ENCODE measurements around the gene ZNF212. TPM values are rescaled to one million over a fixed set of nuclear protein-coding genes. Genes with fewer than 3 reads are reported as not detected.
"Not testable (repeated sequence)": the region's sequence is repeated elsewhere in the genome, so short reads cannot be mapped to it uniquely, and the experiment has no call there.

The ZNF212 gene
- total RNA-seq, 6 experiments from 2014 or later: 2.6 to 5.9 (median 4.7) TPM

DNA sequence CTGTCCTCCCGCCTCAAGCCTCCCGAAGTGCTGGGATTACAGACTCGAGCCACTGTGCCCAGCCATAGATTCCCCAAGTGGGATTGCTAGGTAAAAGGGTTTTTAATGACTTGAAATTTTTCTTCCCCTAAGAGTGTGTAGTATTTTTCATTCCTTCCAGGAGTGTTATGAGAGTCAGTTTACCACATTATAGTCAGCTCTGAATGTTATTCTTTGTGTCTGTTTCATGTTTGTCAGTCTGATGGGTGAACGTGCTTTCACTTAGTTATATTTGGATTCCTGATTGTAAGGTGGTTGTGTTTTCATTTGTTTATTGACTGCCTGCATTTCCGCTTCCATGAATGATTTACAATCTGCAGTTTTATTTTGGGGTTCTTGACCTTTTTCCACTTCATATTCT, 6.3 kb downstream of the ZNF212 start:
- Histone ChIP-seq H3K9me3 (no peaks in the 10 kb centered on the region), H3K4me3 (no peak overlapping the region), H3K27ac (no peak overlapping the region), H3K27me3 (no peaks in the 10 kb centered on the region), H3K4me1 (peaks cover 0 to 20% (median 0%) of the 10 kb centered on the region in 4 donors), H3K36me3 (peaks cover 0 to 7% (median 2%) of the 10 kb centered on the region in 4 donors)
- no peak for ATAC-seq
- intact Hi-C loops (cut with DNase I): no loop called here
- no peak for TF ChIP-seq POLR2A (IDR thresholded peaks at IDR 0.05)
- DNase-seq: no peak
- 63% methylated on average over 5 of the region's 5 CpGs for WGBS (ENCODE audit: insufficient coverage, low coverage, low lambda C conversion rate, missing lambda C conversion rate)

DNA sequence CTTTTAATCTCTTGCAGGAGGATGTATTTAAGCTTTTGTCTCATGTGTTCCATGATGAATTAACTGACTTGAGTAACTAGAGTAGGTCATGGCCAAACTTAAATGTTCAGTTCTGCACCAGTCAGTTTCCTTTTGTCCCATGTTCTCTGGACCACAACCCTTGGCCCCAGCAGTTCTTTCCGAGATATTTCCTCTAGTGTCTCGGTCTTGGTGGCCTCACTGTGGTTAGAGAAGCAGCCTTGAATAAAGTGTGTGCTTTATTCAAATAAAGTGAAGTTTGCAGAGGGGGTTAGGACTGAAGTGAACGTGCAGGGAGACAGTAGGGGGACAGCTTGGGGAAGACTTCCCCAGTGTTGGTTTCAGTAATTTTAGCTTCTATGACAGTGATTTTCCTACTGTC, 9.3 kb downstream of the ZNF212 start:
- Histone ChIP-seq H3K4me1 (no peaks in the 10 kb centered on the region), H3K9me3 (no peaks in the 10 kb centered on the region), H3K36me3 (peaks cover 0 to 34% (median 20%) of the 10 kb centered on the region in 4 donors), H3K27ac (no peak overlapping the region), H3K27me3 (no peaks in the 10 kb centered on the region), H3K4me3 (no peak overlapping the region)
- ATAC-seq (no peak), DNase-seq (no peak)
- 64% methylated on average over 3 of the region's 3 CpGs for WGBS (ENCODE audit: insufficient coverage, low coverage, low lambda C conversion rate, missing lambda C conversion rate)
- no peak for TF ChIP-seq CTCF (IDR thresholded peaks at IDR 0.05)
- intact Hi-C loops (cut with DNase I): no loop called here

GRCh38 chr7:149250151-149250550, 10.7 kb downstream of the ZNF212 start:
- ATAC-seq; H3K27ac ChIP-seq; H3K9me3 ChIP-seq; H3K4me1 ChIP-seq; H3K27me3 ChIP-seq; H3K4me3 ChIP-seq; DNase-seq; intact Hi-C loops (cut with DNase I): not testable (repeated sequence)
- peaks cover 0 to 48% (median 27%) of the 10 kb centered on the region in 4 donors for H3K36me3 ChIP-seq
- WGBS (ENCODE audit: insufficient coverage, low coverage, low lambda C conversion rate, missing lambda C conversion rate): 92% methylated on average over 9 of the region's 18 CpGs

DNA sequence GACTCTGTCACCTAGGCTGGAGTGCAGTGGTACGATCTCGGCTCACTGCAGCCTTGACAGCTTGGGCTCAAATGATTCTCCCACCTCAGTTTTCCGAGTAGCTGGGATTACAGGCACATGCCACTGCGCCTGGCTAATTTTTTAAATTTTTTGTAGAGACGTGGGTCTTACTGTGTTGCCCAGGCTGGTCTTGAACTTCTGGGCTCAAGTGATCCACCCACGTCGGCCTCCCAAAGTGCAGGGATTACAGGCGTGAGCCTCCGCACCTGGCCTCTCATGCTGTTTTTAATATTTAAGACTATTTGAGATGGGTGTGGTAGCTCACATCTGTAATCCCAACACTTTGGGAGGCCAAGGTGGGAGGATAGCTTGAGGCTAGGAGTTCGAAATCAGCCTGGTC, 12.1 kb downstream of the ZNF212 start:
- 96% methylated on average over 6 of the region's 10 CpGs for WGBS (ENCODE audit: insufficient coverage, low coverage, low lambda C conversion rate, missing lambda C conversion rate)
- H3K36me3 ChIP-seq: peaks cover 0 to 55% (median 29%) of the 10 kb centered on the region in 4 donors
- H3K4me1 ChIP-seq; DNase-seq; H3K27ac ChIP-seq; ATAC-seq; intact Hi-C loops (cut with DNase I); H3K9me3 ChIP-seq; H3K27me3 ChIP-seq; H3K4me3 ChIP-seq: not testable (repeated sequence)

DNA sequence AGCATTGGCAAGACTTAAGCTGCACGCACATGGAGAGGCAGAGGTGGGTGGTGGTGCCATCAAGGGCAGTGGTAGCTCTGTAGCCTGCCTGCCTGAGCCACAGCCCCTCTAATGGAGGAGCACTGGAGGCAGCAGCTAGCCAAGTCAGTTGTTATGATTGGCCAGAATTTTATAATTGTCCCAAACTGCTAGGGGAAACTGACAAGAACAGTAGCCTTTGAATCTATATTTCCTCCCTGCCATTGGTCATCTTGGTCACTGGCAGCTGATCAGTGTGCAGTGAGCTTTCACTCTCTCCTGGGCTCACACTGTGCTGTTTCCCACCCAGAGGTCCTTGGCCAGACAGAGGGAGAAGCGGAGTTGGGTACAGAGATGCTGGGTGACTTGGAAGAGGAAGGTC, 12.9 kb downstream of the ZNF212 start:
- no peaks in the 10 kb centered on the region for H3K9me3 ChIP-seq
- ATAC-seq: no peak
- intact Hi-C loops (cut with DNase I): no loop called here
- H3K4me1 ChIP-seq: no peaks in the 10 kb centered on the region
- TF ChIP-seq POLR2A (IDR thresholded peaks at IDR 0.05): no peak
- no peak for TF ChIP-seq CTCF (IDR thresholded peaks at IDR 0.05)
- H3K27me3 ChIP-seq: no peaks in the 10 kb centered on the region
- DNase-seq: no peak
- peaks cover 0 to 55% (median 29%) of the 10 kb centered on the region in 4 donors for H3K36me3 ChIP-seq
- no peak overlapping the region for H3K4me3 ChIP-seq
- no peak overlapping the region for H3K27ac ChIP-seq
- 100% methylated on average over 1 of the region's 2 CpGs for WGBS (ENCODE audit: insufficient coverage, low coverage, low lambda C conversion rate, missing lambda C conversion rate)

DNA sequence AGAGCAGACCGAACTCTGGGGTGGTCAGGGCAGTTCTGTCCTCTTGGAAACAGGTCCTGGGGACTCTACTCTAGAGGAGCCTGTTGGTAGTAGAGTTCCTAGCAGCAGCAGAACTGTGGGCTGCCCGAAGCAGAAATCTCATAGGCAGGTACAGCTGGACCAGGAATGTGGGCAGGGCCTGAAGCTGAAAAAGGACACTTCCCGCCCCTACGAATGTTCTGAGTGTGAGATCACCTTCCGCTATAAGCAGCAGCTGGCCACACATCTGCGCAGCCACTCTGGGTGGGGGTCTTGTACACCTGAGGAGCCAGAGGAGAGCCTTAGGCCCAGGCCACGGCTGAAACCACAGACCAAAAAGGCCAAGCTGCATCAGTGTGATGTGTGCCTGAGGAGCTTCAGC, 14.2 kb downstream of the ZNF212 start:
- H3K27me3 ChIP-seq: no peaks in the 10 kb centered on the region
- peaks cover 0 to 55% (median 29%) of the 10 kb centered on the region in 4 donors for H3K36me3 ChIP-seq
- no peak overlapping the region for H3K27ac ChIP-seq
- no peaks in the 10 kb centered on the region for H3K9me3 ChIP-seq
- intact Hi-C loops (cut with DNase I): no loop called here
- no peak for ATAC-seq
- no peak for DNase-seq
- WGBS (ENCODE audit: insufficient coverage, low coverage, low lambda C conversion rate, missing lambda C conversion rate): 100% methylated on average over 1 of the region's 7 CpGs
- H3K4me3 ChIP-seq: no peak overlapping the region
- no peak for TF ChIP-seq POLR2A (IDR thresholded peaks at IDR 0.05)
- no peak for TF ChIP-seq CTCF (IDR thresholded peaks at IDR 0.05)
- H3K4me1 ChIP-seq: no peaks in the 10 kb centered on the region

All from right lobe of liver (tissue), 6 donors.